HG03025 (cell line): Measurements from ENCODE around the gene PTPA.

ENCODE experiments used
- ATAC-seq: cut with Tn5 transposase; IDR thresholded peaks from one replicate; pipeline ENCODE4 v1.9.1; 2021; ENCODE audit warnings: mild to moderate bottlenecking, moderate library complexity; ENCODE audit not compliant: unreplicated experiment, low FRiP score

PTPA gene

DNA sequence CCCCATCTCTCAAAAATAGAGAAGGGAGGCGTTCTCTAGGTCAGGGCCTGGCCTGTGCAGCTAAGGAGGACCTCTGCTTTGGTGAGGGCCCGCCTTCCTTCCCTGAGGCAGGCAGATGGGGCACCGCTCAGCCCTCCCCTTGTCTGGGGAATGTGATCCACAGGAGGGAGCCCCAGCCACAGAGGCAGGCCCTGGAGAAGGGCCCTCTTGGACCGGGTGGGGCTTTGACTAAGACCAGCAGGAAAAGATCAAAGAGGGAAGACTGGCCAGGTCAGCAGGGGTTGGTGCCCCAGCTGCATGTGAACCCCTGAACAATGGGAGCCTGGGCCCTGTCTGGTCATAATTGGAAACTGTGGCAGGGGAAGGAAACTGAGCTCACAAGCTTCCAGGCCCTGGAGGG, 21.9 kb downstream of the PTPA start:
- ATAC-seq: no peak

DNA sequence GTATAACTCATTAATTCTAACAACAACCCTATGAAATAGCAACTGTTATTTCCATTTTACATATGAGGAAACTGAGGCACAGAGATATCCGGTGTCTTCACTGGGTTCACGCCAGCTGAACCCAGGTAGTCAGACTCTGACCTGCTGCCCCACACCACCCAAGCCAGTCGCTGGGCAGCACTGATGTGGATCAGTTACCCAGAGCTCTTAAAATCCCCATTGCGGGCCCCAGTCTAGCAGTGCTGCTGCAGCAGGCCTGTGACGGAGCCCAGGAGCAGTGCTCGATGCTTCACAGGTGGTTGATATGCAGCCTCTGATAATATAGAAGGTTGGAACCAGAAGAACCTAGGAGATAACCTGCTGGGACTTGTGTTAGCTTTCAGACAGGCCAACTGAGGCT, 24.3 kb downstream of the PTPA start:
- ATAC-seq: no peak

DNA sequence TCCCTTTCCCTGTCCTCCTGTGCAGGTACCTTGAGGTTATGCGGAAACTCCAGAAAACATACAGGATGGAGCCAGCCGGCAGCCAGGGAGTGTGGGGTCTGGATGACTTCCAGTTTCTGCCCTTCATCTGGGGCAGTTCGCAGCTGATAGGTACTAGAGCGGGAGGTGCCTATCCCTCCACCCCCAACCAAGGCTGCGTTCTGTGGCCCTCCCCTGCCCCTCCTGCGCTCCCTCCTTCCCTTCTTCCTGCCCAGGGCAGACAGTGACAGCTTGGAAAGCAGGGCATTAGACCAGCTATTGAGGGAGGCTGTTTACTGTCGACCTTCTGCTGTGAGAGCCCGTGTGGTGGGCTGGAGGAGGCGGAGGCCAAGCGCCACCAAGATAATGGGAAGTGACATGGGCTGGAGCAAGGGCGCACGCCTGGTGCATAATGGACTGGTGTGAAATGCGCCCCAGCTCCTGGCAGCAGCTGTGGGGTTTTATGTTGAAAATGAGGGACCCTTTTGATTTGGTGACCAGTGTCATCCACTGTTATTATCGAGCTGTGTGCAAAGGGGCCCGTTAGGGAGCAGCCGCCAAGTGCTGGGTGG, 25.3 kb downstream of the PTPA start:
- no peak for ATAC-seq

DNA sequence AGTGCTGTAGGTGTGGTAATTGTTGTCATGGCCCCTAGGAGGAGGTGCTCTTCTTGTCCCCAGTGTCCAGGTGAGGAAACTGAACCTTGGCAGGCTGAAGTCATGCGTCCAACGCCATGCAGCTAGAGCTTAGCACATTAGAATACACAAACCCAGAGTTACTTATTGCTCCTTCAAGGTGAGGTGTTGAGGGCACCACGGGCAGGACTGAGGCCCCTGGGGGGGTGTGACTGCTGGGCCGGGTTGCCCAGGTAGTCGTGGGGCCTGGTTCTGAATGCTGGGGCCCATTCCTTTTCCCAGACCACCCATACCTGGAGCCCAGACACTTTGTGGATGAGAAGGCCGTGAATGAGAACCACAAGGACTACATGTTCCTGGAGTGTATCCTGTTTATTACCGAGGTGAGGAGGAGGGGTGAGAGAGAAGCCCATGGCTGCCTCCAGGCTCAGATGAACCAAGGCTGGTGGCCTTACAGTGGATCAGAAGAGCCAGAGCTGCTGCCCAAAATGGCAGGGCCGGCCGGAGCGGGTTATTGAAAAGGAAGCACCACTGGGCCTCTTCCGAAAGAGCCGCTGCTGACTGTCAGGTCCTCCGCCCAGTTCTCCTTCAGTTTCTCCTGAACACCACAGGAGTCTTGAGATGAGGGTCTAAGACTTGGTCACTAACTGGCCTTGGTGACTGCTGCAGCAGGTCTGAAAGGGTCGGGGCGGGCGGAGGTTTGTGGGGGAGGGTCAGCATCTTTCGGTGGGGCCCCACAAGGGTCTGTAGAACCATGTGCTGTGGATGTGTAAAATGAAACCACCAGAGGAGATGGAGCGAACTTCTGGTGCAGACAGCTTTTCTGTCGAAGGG, 26.3 kb downstream of the PTPA start:
- ATAC-seq: no peak

DNA sequence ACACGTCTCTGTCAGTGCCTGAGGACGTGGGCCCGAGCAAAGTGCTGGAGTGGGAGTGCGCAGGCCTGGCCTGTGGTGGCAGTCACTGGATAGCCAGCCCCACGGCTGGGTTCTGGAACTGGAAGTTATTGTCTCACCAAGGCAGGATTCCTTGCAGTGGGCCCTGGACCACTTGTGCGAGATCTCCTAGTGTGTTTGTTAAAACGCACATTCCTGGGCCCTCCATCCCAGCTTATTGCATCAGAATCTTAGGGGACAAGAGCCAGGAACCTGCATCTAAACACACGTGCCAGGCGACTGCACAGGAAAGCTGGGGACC, 26.9 kb downstream of the PTPA start:
- no peak for ATAC-seq

DNA sequence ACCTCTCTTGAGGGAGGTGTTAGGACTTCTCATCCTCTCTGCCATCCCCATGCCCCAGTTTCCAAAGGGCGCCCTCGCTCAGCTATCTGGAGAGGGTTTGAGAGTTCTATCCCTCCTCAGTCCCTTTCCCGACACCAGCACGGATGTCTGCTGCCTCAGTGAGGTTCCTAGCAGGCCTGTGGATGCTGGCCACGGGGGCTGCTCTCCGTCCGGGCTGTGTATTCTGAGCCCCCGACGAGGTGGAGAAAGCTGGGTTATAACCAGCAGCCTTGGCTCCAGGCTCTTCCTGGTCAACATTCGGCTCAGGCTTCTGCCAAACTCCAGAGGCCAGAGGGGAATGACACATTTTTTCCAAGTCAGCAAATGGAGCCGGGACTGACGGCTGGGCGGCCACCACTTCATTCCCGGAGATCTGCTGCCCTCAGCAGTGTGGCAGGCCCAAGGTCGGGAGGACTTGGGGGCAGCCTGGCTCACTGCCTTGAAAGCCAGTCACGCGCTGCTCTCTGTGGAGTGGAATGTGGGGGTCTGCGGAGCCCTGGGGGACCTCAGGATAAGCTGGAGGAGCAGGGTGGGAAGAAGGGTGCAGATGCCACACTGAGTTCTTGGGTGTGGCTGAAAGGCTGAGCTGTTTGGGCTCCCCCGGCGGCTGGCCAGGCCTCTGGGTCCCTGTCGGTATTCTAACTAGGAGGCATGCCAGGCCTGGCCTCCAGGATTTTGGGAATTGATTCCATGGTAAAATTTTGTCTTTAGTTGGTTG, 27.4 kb downstream of the PTPA start:
- no peak for ATAC-seq

DNA sequence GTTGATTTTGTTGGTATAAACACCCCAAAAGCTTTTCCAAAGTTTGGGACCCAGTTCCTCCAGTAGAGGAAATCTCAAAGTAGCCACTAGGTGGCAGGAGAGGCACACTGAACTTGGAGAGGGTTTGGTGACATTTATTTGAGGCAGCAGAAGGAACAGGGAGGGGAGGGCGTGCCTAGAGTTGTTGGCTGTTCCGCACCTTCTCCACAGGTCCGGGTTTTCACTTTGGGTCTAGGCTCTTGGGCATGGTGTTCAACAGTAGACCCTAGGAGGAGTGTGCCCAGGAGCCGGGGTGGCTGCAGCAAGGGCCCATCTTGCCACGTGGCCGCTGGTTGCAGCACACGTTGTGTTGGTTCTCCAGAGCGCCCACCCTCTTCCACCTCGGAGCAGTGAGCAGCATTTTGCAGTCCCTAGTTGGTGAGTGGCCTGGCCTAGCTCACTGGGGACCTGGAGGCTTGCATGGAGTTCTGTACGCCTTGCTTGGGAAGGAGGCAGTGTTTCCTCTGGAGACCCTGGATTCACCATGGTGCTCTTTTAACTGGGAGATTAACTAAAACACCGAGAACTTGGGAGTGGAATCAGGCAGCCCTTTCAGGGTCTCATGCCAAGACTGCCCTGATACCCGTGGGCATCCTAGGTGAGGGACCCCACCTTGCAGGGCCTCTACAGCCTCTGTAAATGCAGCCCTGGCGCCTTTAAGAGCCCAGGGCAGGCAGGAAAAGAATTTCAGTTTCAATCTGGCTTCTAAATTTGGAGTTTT, 28.2 kb downstream of the PTPA start:
- ATAC-seq: no peak

DNA sequence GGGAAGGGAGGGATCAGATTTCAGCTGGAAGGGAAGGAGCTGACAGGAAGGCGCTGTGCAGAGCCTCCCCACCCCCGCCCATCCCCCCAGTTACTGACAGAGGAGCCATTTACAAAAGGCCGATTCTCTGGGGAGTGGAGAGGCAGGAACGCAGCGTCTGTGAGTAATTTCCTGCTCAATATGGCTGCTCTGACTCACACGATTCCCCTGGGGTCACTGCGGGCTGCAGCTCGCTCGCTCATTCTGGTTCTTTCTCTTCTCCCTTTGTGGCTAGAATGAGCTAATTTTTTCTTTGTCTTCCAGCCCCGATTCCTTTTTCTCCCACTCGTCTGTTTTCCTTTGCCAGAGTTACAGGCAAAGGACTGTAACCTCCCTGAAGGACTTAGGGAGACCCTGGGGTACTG, 28.8 kb downstream of the PTPA start:
- ATAC-seq: peak; percentile 41

DNA sequence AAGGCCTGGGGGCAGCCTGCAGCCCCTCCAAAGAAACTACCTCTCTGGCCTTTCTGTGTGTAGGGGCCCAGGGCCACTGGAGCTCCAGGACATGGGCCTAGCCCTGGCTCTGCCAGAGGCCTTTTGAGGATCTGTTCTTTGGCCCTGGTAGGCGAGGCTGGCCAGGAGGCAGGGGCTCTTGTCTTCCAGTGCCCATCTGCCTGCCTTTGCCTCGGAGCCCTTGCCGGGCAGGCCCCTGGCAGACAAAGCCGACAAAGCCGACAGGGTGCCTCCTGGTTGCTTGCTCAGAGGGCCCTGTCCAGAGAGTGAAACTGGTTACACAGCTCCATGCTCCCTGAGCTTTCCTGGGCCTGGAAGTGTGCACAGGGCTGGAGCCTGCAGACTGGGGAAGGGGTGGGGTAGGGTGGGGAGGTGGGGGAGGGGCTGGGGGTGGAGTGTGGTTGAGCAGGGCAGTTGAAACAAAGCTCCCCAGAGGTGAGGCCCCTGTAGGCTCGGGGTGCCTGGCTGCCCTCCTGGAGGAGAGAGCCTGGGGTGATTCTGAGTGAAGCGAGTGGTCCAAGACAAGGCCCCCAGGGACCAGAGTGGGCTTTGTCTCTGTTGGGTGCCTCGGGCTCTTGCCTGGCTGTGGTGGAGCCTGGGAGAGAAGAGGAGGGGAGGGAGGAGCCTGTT, 29.3 kb downstream of the PTPA start:
- ATAC-seq: no peak

DNA sequence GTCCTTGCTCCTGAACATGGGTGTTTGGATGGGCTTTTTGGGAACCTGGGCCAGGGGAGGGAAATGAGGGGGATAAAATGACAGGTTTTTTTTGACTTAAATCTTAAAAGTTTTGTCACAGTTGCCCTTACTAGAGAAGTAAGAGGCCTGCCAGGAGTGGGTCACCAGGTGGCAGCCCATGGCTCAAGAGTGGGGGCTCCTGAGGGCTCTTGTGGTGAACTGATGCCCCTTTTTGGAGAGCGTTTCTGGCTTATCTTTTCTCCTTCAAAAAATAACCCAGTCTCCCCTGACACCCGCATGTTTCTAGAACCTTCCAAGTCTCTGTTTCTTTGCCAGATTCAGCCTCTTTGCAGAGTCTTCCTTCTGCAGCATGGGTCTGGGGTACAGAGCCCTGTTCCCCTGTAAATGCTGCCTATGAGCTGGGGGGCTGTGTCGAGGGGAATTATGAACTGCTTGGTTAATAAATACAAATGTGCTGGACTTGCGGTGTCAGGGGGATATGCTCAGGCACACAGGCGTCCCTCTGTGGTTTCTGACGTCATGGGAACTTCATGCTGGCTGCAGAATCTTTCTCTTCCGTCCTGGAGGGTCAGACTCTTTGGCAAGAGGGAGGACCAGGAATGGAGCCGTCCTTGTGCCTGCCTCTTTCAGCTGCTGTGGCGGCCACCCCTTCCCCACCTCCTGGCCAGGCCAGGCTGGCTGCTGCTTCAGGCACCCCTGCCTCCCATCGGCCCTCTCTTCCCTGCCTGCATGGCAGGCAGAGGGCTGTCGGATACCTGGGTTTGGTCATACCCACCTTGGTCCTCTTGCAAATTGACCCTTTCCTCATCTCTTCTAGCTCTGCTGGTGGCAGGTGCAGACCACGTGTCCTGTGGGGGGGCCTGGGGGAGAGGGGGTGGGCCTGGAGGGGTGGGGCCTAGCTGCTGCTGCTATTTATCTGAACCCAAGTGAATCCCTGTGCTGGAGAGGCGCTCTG, 30.1 kb downstream of the PTPA start:
- no peak for ATAC-seq

DNA sequence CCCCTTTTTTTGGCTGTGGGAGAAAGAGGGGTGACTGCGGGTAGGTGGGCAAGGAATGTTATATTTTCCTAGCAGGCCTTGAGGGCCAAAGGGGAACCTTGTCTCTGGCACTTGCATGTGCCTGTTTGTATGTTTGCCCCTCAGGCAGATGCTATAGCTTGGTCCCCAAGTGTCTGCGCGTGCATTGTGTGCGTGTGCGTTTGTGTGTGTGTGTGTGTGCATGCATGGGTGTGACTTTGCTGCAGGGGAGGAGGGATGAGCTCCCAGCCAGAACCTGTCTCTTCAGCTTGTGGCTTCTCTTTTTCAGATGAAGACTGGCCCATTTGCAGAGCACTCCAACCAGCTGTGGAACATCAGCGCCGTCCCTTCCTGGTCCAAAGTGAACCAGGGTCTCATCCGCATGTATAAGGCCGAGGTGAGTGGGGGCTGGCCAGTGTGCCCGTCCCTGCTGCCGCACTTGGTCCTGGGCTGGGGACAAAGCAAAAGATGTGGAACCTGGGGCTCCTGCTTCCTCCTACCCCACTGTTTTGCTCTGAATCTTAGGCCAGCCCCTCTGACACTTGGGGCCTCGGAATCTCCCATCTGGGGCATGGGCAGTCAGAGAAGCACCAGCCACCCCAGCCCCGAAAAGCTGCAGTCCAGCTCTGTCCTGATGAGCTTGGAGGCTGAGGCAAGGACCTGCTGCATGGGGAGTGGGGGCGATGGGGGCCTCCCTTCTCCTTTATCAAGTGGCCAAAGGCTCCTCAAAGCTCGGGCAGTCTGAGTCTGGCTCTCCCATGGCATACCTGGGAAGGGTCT, 31.1 kb downstream of the PTPA start:
- no peak for ATAC-seq

DNA sequence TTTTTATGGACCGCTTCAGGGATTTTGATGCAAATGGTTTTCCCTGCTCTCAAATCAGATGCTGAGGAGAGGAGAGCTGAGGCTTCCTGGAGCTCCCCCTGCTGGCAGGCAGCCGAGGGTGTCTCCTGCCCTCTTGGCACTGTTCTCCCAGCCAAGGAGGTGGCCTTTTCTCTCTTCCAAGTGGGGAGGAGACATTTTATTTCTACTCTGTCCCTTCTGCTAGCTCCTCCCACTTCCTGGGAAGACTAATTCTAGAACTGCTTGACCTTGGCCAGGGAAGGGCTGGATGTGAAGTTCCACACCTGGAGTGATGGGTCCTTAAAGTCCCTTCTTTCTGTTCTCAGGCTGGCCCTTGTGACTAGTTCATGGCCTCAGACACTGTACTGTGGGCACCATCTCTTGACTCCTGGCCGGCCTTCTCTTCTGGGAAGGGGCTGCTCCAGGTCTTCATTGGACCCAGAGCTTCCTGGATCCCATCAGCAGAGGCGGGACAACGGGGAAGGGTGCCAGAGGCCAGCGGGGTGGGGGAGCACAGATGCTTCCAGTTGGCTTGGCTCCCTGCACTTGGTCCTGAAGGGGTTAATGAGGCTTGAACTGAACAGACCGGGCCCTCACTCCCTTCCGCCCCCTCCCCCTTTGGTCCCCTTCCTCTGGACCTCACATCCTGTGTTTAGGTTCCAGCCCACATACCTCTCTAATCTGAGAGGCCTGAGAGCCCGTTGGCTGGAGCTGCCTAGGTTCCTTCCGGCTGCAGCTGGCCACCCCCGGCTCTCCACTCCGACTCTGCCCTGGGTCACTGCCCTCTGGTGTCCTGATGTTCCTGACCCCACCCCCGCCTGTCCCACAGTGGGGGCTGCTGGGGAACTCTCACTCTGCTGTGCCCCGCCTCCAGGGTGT, 32.1 kb downstream of the PTPA start:
- ATAC-seq: no peak

DNA sequence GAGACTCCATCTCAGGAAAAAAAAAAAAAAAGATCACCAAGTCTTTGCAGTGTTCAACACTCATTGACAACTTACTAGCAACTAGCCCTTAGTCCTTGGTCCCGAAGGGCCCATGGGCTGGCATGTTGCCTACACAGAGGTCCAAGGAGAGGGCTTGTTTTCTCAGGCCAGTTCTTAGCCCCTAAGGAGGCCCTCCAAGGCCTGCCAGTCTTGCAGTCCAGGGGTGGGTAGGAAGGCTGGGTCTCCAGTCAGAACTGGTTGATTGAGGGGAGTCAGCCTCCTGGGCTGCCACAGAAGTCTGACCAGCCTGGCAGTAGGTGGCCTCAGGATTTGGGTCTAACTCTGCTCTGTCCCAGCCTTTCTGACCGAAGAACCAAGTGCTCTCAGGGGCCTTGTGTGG, 34.1 kb downstream of the PTPA start:
- no peak for ATAC-seq

DNA sequence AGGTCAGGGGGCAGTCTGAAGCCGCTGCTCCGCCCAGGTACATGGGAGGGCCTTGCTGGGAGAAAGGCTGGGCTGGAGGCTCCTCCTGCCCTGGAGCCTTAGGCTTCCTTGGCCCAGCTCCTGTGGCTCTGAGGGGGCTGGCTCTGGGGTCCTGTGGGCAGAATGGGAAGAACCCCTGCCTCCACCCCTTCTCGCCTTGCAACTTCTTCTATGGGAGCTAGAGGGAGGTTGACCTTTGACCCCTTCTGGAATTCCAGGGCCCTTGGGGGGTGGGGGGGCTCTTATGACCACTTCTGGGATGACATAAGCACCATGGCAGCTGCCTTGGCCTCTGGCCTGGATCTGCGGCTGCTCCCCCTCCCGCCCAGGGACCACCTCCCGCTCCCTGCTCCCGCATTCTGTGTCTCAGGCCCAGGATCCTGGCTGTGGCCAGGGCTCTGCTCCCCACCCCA, 34.7 kb downstream of the PTPA start:
- ATAC-seq: no peak

DNA sequence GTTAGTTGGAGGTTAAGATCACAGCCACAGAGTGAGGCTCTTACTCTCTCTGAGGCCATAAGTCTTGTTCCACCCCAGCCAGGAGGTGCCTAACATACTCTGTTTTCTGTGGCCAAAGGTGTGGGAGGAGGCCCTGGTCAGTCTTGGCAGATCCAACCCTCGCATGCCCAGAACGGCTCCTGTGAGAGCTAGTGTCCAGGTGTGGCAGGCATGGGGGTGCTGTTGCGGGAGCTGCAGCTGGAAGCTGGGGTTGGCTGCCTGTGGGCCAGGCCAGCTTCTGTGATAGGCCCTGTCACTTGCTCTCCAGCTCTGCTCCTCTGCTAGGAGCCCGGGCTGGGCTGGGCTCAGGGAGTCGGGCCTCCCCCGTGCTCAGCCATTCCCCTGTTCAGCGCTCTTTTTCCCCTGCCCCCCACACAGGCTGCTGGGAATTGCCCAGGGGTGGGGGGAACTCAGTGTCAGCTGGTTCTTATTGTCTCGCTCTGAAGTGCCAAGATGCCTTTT, 35.3 kb downstream of the PTPA start:
- no peak for ATAC-seq

DNA sequence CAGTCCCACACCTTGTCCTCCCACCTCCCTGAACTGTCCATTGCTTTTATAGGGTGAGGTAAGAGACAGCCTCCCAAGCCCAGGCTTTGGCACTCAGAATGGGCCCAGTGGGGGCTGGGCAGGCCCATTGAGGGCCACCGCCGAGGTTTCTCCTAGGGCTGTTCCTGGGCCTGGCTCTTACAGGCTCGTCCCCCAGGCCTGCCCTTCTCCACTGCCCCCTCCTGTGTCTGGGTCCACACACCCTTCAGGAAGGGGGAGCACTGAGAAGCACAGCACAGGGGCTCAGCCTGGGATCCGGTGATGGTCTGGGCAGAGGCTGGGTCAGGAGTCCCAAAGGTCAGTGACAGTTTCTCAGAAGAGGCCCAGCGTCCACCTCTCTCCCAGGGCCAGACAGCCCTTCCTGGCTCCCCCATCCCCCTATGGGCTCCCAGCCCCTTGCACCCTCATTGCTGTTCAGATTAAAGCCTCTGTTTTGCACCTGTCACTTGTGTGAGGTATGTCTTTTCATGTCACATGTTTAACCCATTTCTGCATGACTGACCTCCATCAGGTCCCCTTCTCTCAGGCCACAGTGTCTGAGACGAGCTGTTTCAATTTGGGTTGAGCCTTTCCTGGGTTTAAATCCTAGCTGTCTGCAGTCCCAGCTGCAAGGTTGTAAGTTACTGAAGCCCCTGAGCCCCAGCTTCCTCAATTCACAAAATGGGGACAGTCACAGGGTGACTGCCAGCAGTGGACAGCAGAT, 37.4 kb downstream of the PTPA start:
- ATAC-seq: no peak

DNA sequence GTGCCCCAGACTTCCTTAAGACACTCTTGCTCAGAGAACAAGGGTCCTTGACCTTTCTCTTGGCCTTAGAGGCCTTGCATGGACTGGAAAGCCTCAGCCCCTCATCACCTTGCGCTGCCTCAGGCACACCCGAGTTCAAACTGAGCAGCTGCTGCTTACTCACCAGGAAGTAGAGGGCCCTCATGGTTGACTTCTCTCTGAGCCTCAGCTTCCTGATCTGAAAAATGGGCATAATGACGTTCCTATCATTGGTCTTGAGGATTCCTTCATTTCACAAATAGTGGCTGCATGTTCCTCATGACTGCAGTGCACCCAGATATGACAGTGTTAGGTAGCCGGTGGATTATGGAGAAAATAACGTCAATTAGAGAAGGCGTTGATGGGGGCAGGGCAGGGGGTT, 38.2 kb downstream of the PTPA start:
- ATAC-seq: no peak
